HG02623 (cell line): Measurements from ENCODE around the gene TUBA4B.

Source experiments
- ATAC-seq: cut with Tn5 transposase; IDR thresholded peaks from one replicate; pipeline ENCODE4 v1.9.1; 2021; ENCODE audit warnings: moderate library complexity; ENCODE audit not compliant: unreplicated experiment

TUBA4B gene

DNA sequence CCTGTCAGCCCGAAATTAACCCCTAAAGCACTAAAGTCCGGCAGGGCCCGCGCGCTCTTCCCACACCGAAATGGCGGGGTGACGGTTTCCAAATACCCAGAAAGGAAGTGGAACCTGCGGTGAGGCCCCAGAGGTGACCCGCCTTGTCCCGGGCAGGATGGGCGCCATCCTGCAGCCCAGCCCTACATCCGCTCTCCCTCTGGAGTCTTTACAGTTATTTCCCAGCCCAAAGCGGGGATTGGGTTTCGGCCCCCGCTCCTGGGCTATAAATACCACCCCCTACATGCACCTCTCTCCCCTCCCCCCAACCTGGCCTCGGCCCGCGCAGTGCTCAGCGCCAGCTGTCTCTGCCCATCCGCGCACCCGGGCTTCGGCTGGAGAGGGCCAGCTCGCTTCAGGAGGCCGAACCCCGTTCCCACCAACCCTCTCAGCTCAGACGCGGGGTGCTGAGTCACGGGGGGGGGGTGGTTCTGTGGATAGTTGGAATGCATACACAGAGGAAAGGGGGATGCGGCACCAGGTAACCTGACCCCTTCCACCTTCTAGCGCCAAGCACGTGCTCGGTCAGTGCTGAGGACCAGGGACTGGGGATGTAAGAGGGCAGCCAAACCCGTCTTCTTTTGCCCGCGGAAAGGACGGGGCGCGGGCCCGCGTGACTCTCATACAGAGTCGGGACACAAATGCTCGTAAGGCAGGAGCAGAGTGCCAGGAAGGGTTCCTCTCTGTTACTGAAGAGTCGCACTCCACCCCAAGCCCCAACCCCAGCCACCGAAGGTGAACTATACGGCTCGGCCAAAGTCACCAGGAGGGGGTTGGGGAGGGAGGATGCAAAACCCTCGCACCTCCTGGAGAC lies at the start of gene TUBA4B:
TUBA4B (plus strand) TSS at position 344 of the 853 bp plus-strand sequence; CDS start at position 509, 165 bp downstream.
- peak; percentile 2 for ATAC-seq

- ATAC-seq: no peak
These were observed 48.4 kb upstream of the TUBA4B start for GRCh38 chr2:219204425-219205164.

GRCh38 chr2:219205165-219205538 lies 47.9 kb upstream of the TUBA4B start:
- ATAC-seq: no peak

DNA sequence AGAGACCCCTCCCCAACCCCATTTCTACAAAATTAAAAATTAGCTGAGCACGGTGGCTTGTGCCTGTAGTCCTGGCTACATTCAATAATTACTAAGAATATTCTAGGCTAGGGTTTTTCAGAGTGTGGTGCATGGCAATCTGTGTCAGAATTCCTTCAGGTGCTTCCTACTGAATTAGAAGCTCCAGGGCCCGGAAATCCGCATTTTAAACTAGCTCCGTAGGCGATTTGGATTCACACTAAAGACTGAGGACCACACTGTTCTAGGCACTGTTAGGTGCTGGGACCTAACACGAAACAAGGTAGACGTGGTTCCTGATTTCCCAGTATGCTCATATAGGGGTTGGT lies 47.1 kb upstream of the TUBA4B start:
- ATAC-seq: no peak

- ATAC-seq: peak; percentile 95
These were observed 46.5 kb upstream of the TUBA4B start, which contains the start of gene ZFAND2B for GRCh38 chr2:219206328-219207133. Gene ZFAND2B (plus strand): TSS chr2:219206782. CDS start chr2:219206988, 206 bp downstream.

GRCh38 chr2:219207134-219207883 lies 45.7 kb upstream of the TUBA4B start:
- ATAC-seq: no peak

- no peak for ATAC-seq
These were observed 44.9 kb upstream of the TUBA4B start for GRCh38 chr2:219207884-219208740.

GRCh38 chr2:219209236-219210195 lies 43.5 kb upstream of the TUBA4B start:
- no peak for ATAC-seq

- ATAC-seq: no peak
These were observed 42.7 kb upstream of the TUBA4B start for GRCh38 chr2:219210196-219210885.

DNA sequence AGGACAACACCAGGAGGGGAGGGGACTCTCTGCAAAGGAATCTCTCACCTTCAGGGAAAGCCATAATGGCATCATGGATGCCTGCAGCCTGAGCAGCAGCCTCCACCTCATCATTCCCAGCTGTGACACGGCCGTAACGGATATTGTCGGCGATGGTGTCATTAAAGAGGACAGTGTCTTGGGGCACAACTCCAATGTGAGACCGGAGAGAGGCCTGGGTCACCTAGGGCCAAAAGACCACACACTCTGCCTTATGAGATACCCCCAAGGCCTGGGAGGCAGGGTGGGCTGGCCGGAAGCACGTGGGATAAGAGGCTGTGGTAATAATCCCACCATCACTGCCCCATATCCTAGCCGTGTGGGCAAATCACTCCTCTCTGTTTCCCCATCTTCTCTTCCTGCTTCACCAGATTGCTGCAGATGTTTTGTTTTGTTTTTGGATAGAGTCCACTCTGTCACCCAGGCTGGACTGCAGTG lies 42.1 kb upstream of the TUBA4B start:
- ATAC-seq: no peak

DNA sequence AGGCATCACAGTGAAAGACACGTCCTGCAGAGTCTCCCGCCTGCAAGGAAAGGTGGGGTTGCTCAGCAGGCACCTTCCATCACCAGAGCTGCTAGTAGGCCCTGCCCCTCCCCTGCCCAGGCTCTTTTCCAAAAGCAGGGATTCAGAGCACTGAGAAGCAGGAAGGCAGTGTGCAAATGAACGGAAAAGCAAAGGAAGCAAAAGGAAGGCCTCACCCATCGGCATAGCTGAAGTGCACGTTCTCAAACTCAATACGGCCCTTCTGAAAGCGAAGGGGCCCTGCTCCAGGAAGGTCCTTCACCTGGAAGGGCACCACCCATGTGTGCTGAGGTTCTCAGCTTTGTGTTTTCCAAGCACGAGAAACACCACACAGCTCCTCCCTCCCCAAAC lies 40.0 kb upstream of the TUBA4B start:
- ATAC-seq: no peak

- ATAC-seq: no peak
These were observed 39.5 kb upstream of the TUBA4B start for GRCh38 chr2:219213486-219214071.

- no peak for ATAC-seq
These were observed 38.9 kb upstream of the TUBA4B start for GRCh38 chr2:219214141-219214540.

GRCh38 chr2:219214786-219215185 lies 38.3 kb upstream of the TUBA4B start:
- ATAC-seq: no peak

- no peak for ATAC-seq
These were observed 37.0 kb upstream of the TUBA4B start for GRCh38 chr2:219215871-219216534.

GRCh38 chr2:219216535-219216915 lies 36.5 kb upstream of the TUBA4B start:
- no peak for ATAC-seq

DNA sequence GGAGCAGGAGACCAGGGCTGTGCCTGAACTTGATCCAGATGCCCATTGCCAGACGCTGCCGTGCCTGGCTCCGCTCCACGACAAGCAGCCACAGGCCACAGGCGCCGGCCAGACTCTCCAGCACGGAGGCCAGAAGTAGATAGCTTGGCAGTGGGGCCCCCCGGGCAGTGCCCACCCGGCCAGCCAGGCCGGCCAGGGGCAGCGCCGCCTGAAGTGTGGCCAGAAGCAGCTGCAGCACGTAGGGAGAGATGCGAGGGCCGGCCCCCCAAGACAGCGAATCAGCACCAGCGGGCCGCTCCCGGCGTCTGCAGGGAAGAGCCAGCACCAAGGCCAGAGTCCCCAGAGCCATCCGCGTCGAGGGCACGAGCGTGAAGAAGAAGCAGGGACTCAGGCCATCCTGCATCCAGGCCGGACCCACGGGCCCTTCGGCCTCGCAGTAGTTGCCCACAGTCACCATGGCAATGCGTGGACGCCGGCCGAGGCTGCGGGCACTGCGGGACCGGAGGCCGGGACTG lies 34.8 kb upstream of the TUBA4B start:
- peak; percentile 18 for ATAC-seq
